ENCODE results near the gene TMEFF2.
A peak's percentile ranks its signal among the peaks of the same experiment; 100 is the strongest.

Gene TMEFF2

GRCh38 chr2:192128655-192129054 lies 66.1 kb downstream of the TMEFF2 start:
- peaks cover 0 to 11% (median 9%) of the 10 kb centered on the region in 4 donors for H3K4me1 ChIP-seq
- H3K27me3 ChIP-seq: no peaks in the 10 kb centered on the region
- no peak overlapping the region for H3K4me3 ChIP-seq
- H3K27ac ChIP-seq: no peak overlapping the region
- DNase-seq: no peak
- H3K9me3 ChIP-seq: no peaks in the 10 kb centered on the region
- no peak for TF ChIP-seq CTCF (IDR thresholded peaks at IDR 0.05)
- H3K36me3 ChIP-seq: no peaks in the 10 kb centered on the region
- intact Hi-C loops (cut with DNase I; ENCODE audit: low total_unique reads): no loop called here

- no peaks in the 10 kb centered on the region for H3K36me3 ChIP-seq
- H3K27me3 ChIP-seq: no peaks in the 10 kb centered on the region
- TF ChIP-seq CTCF (IDR thresholded peaks at IDR 0.05): no peak
- no peaks in the 10 kb centered on the region for H3K9me3 ChIP-seq
- intact Hi-C loops (cut with DNase I; ENCODE audit: low total_unique reads): no loop called here
- no peak for DNase-seq
- H3K4me1 ChIP-seq: peaks cover 0 to 15% (median 9%) of the 10 kb centered on the region in 4 donors
- no peak overlapping the region for H3K4me3 ChIP-seq
- no peak overlapping the region for H3K27ac ChIP-seq
These were observed 67.3 kb downstream of the TMEFF2 start for GRCh38 chr2:192127434-192127833.

- Histone ChIP-seq H3K4me3 (no peak overlapping the region), H3K27ac (no peak overlapping the region), H3K27me3 (no peaks in the 10 kb centered on the region), H3K9me3 (no peaks in the 10 kb centered on the region), H3K36me3 (no peaks in the 10 kb centered on the region), H3K4me1 (peaks cover 0 to 15% (median 9%) of the 10 kb centered on the region in 4 donors)
- intact Hi-C loops (cut with DNase I; ENCODE audit: low total_unique reads): no loop called here
- no peak for TF ChIP-seq CTCF (IDR thresholded peaks at IDR 0.05)
- no peak for DNase-seq
These were observed 67.8 kb downstream of the TMEFF2 start for GRCh38 chr2:192126912-192127311.

GRCh38 chr2:192126426-192126825 lies 68.3 kb downstream of the TMEFF2 start:
- intact Hi-C loops (cut with DNase I; ENCODE audit: low total_unique reads): no loop called here
- Histone ChIP-seq H3K27me3 (no peaks in the 10 kb centered on the region), H3K4me3 (no peak overlapping the region), H3K9me3 (no peaks in the 10 kb centered on the region), H3K36me3 (no peaks in the 10 kb centered on the region), H3K4me1 (peaks cover 0 to 15% (median 9%) of the 10 kb centered on the region in 4 donors), H3K27ac (no peak overlapping the region)
- DNase-seq: no peak
- TF ChIP-seq CTCF (IDR thresholded peaks at IDR 0.05): no peak

- Histone ChIP-seq H3K4me3 (no peak overlapping the region), H3K9me3 (no peaks in the 10 kb centered on the region), H3K27ac (peak overlapping the region; percentile 14 to 19), H3K27me3 (no peaks in the 10 kb centered on the region), H3K36me3 (no peaks in the 10 kb centered on the region), H3K4me1 (peaks cover 0 to 15% (median 9%) of the 10 kb centered on the region in 4 donors)
- no peak for DNase-seq
- intact Hi-C loops (cut with DNase I; ENCODE audit: low total_unique reads): no loop called here
- TF ChIP-seq CTCF (IDR thresholded peaks at IDR 0.05): no peak
These were observed 70.2 kb downstream of the TMEFF2 start for GRCh38 chr2:192124571-192124970.

- Histone ChIP-seq H3K27ac (peak overlapping the region; percentile 14 to 19), H3K4me3 (no peak overlapping the region), H3K36me3 (no peaks in the 10 kb centered on the region), H3K27me3 (no peaks in the 10 kb centered on the region), H3K4me1 (peaks cover 0 to 15% (median 9%) of the 10 kb centered on the region in 4 donors), H3K9me3 (no peaks in the 10 kb centered on the region)
- peak; percentile 57 to 65 for DNase-seq
- intact Hi-C loops (cut with DNase I; ENCODE audit: low total_unique reads): no loop called here
- TF ChIP-seq CTCF (IDR thresholded peaks at IDR 0.05): no peak
These were observed 70.9 kb downstream of the TMEFF2 start for GRCh38 chr2:192123847-192124246.

Data from tibial artery (tissue), 4 donors.